HG03159 (cell line): ENCODE data around the gene HSPBP1.
A peak's percentile ranks its signal among the peaks of the same experiment; 100 is the strongest.

Experiments
- ATAC-seq: cut with Tn5 transposase; IDR thresholded peaks from one replicate; pipeline ENCODE4 v1.9.1; 2021; ENCODE audit warnings: mild to moderate bottlenecking, moderate library complexity; ENCODE audit not compliant: unreplicated experiment

HSPBP1 gene

DNA sequence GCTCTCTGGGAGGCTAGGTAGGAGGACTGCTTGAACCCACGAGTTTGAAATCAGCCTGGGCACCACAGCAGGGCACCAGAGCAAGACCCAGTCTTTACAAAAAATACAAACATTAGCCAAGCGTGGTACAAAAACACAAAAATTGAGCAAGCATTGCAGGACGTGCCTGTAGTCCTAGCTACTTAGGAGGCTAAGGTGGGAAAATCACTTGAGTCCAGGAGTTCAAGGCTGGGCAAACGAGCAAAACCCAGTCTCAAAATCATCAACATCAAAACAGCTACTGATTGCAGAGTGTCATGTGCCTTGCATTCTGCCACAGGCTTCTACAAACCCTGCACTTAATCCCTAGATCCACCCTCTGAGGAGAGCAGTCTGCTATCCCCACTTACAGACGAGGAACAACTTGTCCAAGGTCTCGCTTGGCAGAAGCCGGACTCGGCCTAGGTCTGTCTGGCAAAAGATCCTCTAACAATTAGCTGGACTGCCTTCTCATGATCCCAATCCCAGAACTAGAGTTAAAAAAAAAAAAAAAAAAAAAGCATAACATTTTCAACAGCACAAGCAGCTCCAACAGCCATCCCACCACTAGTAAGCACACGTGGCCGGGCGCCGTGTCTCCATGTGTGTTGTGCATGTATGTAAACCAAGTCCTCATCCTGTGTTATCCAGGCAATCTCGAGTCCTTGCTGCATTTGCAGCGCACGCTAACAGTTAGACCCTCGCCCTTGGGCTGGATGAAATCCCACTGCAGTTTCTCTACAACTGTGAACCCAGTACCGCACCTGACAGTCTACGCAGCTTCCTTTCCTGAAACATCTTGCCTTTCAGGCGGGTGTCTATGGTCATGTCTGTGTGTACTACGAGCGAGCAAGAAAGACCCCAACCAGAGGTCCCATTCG, 23.1 kb downstream of the HSPBP1 start:
- ATAC-seq = no peak

- ATAC-seq = no peak
Observed at GRCh38 chr19:55255618-55256423, 24.1 kb downstream of the HSPBP1 start.

DNA sequence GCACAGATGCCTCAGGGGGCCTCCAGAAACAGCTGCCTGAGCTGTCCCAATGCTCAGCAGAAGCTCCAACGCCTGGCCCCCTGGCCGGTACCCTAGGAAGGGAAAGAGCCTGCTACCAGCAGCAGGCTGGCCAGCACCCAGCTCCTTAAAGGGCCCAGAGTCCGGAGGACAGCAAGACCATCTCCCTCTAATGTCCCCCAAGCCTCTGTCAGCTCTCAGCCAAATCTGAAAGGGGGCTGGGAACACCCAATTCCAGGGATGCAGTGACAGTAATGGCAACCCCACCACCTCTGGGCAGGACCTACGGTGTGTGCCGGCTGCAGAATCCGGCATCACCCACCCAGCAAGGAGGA, 25.3 kb downstream of the HSPBP1 start:
- no peak for ATAC-seq

DNA sequence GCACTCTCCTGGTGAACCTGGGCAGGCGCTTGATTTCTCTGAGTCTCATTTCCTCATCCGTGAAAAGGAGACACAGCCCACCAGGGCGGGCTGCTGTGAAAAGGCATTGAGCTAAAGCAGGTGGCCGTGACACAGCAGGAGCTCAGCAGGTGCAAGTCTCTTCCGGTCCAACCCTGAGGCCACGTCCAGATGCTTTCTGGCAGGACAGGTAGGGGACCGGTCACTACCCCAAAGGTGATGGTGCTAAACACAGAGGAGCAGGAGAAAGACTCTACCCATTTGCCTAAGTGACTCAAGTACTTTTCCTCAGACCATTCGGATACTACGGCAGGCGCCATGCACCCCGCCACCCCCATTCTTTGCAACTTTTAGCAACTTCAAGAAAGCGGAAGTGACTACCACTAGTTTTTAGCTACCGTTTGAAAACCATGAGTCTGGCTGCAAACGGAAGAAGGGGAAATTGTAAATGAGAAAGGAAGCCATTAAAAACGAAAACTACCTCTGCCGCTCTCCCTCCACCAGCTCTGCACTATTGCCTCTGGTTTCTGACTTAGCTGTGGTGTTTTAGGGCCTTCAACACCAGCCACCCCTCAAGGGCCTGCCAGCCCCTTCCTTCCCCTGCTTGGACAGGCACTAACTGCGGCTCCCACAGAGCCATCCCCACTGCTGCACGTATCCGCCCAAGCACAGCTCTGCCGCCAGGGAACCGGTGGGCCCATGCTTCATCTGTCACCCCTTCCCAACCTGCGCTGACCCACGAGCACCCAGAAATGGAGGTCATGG, 25.9 kb downstream of the HSPBP1 start:
- ATAC-seq = peak; percentile 45

- no peak for ATAC-seq
Observed at GRCh38 chr19:55252760-55253663, 26.9 kb downstream of the HSPBP1 start.

GRCh38 chr19:55251341-55252081, 28.4 kb downstream of the HSPBP1 start:
- ATAC-seq = no peak

DNA sequence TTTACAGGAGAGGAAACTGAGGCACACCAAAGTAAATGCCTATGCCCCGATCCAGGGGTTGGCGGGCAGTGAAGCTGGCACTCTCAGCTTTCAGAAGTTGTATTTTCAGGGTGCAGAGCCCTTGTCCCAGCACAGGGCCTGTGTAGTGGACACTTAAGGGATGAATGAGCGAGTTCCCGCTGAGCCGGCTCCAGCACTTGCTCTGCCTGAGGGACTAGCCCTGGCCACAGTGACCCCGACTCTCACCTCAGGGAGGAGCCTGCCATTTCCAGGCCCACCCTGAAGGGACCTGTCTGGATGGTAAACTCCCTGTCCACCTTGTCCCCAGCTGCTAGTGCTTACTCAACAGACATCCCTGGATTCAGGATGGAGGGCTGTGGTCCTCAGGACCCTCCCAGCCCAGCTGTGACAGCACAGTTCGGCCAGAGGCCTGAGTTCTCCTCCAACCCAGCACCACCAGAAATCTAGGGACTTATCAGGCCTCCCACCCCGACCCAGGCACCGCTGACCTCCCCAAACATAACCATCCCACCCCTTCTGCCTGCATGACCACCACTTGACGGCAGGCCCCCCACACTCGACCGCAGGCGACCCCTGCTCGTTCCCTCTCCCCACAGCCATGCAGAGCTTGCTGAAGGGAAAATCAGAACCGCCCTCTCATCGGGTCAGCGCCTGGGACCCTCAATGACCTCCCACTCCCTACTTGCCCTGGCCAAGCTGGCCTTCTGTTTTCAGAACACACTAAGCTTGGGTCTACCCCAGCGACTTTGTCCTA, 29.5 kb downstream of the HSPBP1 start:
- ATAC-seq = no peak

- no peak for ATAC-seq
Observed at GRCh38 chr19:55249841-55250240, 30.1 kb downstream of the HSPBP1 start.

- ATAC-seq = no peak
Observed at GRCh38 chr19:55248704-55249103, 31.2 kb downstream of the HSPBP1 start.

DNA sequence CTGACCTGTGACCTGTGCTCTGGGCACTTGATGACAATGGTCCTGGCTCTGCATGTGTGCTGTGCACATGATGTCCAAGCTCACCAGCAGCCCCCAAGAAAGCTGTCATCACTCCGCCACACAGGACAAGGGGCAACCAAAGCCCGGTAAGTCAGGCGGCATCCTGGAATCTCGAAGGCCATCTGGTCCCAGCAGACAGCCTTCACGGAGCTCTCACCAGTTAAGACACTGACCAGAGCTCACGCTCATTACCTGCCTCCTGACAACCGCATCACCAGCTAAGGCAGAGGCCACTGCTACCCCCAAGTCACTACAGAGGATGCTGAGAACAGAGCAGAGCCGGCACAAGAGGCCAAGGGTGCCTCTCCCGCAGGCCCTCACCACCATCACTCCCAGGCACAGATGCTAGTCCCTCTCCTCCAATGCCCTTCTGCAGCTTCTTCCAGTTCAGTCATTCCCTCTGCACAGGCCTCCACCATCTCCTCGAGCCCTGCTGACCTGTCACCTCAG, 31.7 kb downstream of the HSPBP1 start:
- ATAC-seq = no peak

- no peak for ATAC-seq
Observed at GRCh38 chr19:55247621-55248099, 32.2 kb downstream of the HSPBP1 start.

- ATAC-seq = no peak
Observed at GRCh38 chr19:55246462-55247451, 33.2 kb downstream of the HSPBP1 start.

- ATAC-seq = no peak
Observed at GRCh38 chr19:55245236-55245904, 34.5 kb downstream of the HSPBP1 start.

DNA sequence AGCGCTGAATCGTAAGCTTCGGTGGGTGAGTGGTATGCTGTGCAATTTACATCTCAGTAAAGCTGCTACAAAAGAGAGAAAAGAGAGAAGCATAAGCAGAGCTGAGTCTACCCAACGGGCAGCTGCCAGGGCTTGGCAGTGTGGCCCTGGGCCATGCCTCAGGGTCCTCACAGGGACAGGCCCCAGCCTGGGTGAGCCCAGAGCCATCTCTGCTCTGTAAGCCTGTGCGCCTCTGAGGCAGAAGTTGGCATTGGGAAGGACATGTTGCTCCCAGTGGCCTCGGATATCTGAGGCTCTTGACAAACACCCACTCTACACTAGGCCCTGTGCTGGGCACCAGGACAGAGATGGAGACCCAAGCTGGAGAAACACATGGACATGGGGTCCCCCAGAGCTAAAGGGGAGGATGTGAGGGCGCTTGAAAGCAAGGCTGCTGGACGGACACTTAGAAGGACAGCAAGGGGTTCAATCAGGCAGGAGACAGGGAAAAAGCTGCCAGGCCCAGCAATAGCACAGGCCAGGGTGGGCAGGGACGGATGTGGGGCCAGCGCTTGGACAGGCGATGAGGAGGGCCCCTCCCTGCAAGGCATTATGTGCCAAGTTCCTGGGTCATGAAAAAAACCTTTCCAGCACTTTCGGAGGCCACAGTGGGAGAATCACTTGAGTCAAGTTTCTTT, 35.8 kb downstream of the HSPBP1 start:
- no peak for ATAC-seq

- no peak for ATAC-seq
Observed at GRCh38 chr19:55242517-55242916, 37.4 kb downstream of the HSPBP1 start.

DNA sequence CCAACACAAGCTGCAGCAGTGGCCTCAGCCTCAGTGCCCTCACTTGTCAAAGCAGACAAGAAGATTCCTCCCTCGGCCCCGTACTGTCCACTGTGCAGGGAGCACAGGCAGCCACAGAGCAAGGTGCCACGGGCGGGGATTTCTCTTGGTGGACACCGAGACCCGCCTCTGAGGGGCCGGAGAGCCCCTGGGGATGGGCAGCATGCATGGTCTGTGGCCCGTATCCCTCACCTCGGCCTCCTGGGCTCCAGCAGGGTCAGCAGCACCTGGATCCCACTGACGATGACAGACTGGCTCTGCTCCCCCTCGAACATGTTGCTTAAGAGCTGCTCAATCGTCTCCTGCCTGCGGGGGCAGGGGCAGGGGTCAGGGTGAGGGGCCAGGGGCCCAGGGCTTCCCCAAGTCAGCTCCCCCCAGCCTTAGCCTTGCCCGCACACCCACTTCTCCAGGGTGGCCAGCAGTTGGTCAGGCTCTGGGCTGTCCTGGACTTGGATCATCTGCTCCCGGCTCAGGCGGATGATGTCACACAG, 37.9 kb downstream of the HSPBP1 start:
- ATAC-seq = no peak
